Testis (tissue), 2 donors: Measurements from ENCODE around the gene LRMDA.

Experiments used
- CTCF ChIP-seq, 3 experiments: fragments of 450-650 bp in 2 of 3; fragments of 200-600 bp in 1 of 3; sonication (generic) in 1 of 3; IDR thresholded peaks; one replicate each; pipeline ENCODE4 v1.5.1; 2016 to 2019; ENCODE audit warnings: antibody characterized with exemption in 3 of 3, mild to moderate bottlenecking in 2 of 3, moderate library complexity in 1 of 3
- POLR2A ChIP-seq: fragments of 450-650 bp; IDR thresholded peaks from one replicate; pipeline ENCODE4 v1.6.1; 2017; ENCODE audit warnings: antibody characterized with exemption, mild to moderate bottlenecking, moderate library complexity

- no peak for TF ChIP-seq CTCF (IDR thresholded peaks at IDR 0.05)
- no peak for TF ChIP-seq POLR2A
These were observed 583.8 kb downstream of the LRMDA start for GRCh38 chr10:76015245-76015644.
